GM12874 (cell line): ENCODE data around the gene HACD2.

Source experiments
- TF ChIP-seq, protein P1 (sequence below): IDR thresholded peaks from 2 replicates; pipeline ENCODE4 v1.5.1; 2011; ENCODE audit warnings: low read depth, mild to moderate bottlenecking, control low read depth, low read length, moderate library complexity; ENCODE audit not compliant: insufficient read depth

Gene HACD2

DNA sequence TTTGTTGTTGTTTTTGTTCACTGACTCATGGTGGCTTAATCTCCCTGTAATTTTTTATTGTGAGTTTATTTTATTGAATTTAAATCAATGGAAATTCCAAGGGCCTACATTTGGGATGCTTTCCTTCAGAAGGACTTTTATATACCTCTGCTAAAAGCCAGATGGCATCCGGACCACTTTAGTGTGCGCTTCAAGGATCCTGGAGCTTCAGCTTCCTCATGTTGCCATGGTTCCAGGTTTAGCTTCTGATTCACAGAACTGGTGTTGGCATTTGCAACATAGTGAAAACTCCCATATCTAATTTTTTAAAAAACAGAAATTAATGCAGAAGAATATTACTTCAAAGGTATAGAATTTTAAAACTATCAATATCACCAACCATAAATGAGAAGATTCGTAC is 8.5 kb upstream of the HACD2 start:
- TF ChIP-seq, protein P1, sequence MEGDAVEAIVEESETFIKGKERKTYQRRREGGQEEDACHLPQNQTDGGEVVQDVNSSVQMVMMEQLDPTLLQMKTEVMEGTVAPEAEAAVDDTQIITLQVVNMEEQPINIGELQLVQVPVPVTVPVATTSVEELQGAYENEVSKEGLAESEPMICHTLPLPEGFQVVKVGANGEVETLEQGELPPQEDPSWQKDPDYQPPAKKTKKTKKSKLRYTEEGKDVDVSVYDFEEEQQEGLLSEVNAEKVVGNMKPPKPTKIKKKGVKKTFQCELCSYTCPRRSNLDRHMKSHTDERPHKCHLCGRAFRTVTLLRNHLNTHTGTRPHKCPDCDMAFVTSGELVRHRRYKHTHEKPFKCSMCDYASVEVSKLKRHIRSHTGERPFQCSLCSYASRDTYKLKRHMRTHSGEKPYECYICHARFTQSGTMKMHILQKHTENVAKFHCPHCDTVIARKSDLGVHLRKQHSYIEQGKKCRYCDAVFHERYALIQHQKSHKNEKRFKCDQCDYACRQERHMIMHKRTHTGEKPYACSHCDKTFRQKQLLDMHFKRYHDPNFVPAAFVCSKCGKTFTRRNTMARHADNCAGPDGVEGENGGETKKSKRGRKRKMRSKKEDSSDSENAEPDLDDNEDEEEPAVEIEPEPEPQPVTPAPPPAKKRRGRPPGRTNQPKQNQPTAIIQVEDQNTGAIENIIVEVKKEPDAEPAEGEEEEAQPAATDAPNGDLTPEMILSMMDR, result no peak

DNA sequence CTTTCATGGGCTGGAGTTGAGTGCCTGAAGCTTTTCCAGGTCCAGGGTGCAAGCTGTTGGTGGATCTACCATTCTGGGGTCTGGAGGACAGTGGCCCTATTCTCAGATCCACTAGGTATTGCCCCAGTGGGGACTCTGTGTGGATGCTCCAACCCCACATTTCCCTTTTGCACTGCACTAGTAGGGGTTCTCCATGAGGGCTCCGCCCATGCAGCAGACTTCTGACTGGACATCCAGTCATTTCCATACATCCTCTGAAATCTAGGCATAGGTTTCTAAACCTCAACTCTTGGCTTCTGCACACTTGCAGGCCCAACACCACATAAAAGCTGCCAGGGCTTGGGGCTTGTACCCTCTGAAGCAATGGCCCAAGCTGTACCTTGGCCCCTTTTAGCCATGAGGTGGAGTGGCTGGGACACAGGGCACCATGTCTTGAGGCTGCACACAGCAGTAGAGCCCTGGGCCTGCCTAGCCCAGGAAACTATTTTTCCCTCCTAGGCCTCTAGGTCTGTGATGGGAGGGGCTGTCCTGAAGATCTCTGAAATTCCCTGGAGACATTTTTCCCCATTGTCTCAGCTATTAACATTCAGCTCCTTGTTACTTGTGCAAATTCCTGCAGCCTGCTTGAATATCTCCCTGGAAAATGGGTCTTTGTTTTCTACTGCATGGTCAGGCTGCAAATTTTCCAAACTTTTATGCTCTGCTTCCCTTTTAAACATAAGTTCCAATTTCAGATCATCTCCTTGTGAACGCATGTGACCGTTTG is 6.0 kb upstream of the HACD2 start:
- TF ChIP-seq, protein P1, result no peak

DNA sequence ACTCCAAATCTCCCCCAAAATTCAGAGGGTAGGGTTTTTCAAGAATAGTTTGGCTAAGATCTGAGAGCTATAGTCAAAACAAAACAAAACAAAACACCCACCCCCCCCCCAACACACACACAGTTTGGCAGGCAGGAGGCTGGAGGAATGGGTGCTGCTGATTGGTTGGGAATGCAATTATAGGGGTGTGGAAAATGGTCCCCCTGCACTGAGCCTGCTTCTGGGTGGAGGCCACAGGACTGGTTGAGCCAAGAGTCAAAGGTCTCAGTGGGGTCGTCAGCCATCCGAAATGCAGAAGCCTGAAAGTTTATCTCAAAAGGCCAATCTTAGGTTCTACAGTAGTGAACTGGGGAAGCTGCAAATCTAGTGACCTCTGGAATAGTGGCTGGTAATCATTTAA is 2.5 kb upstream of the HACD2 start:
- TF ChIP-seq, protein P1, result no peak

DNA sequence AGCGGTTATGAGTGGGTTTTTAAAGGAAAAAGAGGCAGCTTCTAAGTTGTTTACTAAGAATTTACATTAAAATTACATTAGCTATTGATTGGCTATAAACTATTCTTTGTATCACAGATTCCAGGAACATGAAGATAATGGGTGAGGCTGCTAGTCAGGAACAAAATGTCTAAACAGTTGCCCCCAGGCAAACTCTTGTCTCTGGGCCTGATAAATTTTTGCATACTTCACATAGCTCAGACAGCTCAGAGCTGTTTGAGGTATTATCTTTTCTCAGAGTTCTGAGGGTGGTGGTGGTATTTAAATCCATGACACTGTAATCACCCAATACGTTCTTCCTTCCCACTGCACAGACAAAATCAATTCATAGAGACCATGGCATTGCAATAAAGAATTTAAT is 2.1 kb upstream of the HACD2 start:
- TF ChIP-seq, protein P1, result no peak

DNA sequence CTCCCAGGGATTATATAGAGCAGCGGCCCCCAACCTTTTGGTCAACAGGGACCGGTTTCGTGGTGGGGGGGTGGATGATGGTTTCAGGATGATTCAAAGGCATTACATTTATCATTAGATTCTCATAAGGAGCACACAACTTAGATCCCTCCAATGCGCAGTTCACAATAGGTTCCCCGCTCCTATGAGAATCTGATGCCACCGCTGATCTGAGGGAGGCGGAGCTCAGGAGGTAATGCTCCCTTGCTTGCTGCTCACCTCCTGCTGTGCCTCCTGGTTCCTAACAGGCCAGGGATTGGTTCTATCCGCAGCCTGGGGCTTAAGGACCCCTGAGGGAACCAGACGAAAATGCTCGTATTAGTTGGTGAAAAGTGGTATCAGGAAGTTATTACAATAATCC is 1.3 kb upstream of the HACD2 start:
- TF ChIP-seq, protein P1, result no peak

DNA sequence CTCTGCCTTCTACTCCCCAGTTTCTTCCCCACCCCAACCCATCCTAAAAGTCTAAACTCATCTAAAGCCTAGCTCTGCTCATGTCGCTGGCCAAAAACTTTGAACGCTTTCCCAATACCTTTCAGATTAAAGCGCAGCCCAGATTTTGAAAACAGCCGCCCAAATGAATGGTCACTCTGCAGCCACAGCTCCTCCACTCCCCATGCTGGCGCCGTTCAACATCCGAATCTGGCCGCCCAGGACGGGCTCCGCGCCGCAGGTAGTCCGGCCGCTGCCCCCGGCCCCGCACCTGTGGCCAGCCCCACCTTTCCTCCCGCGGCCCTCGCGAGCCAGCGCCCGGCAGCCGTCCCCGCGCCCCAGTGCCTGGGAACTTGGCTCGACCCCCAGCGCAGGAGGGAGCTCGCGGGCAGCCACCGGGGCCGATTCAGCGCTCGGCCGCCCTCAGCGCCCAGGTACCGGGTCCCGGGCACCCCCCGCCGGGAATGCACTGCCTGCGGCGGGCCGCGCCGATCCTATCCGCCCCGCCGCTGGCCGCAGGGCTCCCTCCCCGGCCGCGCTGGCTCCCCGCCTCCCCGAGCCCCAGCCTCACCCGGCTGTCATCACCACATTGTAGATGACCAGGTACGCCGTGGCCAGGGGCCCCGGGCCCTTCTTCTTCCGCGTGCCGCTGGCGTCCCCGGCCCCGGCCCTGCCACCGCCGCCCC is 417 bp downstream of the HACD2 start:
- TF ChIP-seq, protein P1, result no peak; the same call in 1 of the 2 replicates

DNA sequence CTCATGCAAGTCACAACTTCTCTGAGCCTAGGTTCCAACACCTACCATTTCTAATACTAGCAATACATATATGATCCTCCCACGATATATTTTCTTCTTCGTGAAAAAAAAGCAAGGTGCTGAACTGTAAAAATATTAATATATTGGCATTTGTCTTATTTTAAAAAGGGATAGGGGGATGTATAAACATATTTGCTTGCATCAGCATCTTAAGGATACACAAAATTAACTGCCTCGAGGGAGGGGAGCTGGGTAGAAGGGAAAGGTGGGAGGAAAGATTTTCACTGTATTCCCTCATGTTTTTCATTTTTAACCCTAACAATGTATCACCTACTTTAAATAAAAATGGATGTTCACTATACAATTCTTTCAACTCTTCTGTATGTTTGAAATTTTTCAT is 1.3 kb downstream of the HACD2 start:
- TF ChIP-seq, protein P1, result no peak
